Fibroblast of lung (primary cell): Measurements from ENCODE around the gene CALN1. TPM values are rescaled to one million over a fixed set of nuclear protein-coding genes. Genes with fewer than 3 reads are reported as not detected.
"Not testable (repeated sequence)": the region's sequence is repeated elsewhere in the genome, so short reads cannot be mapped to it uniquely, and the experiment has no call there.

Experiments
- DNase-seq, 2 donors: peaks; one replicate each; pipeline versions ENCODE4 v3.0.0 to v3.0.0-alpha.2; 2010; ENCODE audit warnings: low read depth in 2 of 2
- H2AFZ ChIP-seq: 2 replicates; pipeline ENCODE4 v1.5.1; 2012; ENCODE audit warnings: low read length, control low read depth, inconsistent platforms
- H3K27ac ChIP-seq: 2 replicates; pipeline ENCODE4 v1.5.1; 2011; ENCODE audit warnings: low read length, control low read depth; ENCODE audit not compliant: insufficient read depth
- H3K27me3 ChIP-seq: 2 replicates; pipeline ENCODE4 v1.5.1; 2011; ENCODE audit warnings: mild to moderate bottlenecking, low read length; ENCODE audit not compliant: control insufficient read depth, insufficient read depth
- H3K36me3 ChIP-seq: 2 replicates; pipeline ENCODE4 v1.5.1; 2011; ENCODE audit warnings: low read length; ENCODE audit not compliant: control insufficient read depth, insufficient read depth
- H3K4me1 ChIP-seq: 2 replicates; pipeline ENCODE4 v1.5.1; 2011; ENCODE audit warnings: low read length; ENCODE audit not compliant: control insufficient read depth, insufficient read depth; ENCODE audit errors: extremely low read depth
- H3K4me2 ChIP-seq: 2 replicates; pipeline ENCODE4 v1.5.1; 2011; ENCODE audit warnings: low read length, control low read depth; ENCODE audit not compliant: insufficient read depth; ENCODE audit errors: extremely low read depth
- H3K4me3 ChIP-seq, 4 experiments: fragments of 200-600 bp in 1 of 4; sonication (generic) in 1 of 4; replicated peaks in 1 of 4; 2 replicates each; pipeline ENCODE4 v1.5.1; 2011 to 2016; ENCODE audit warnings: low read length in 4 of 4, low read depth in 3 of 4, mild to moderate bottlenecking in 3 of 4, control low read depth in 2 of 4, inconsistent platforms in 1 of 4, mixed read lengths in 1 of 4; ENCODE audit not compliant: insufficient read depth in 1 of 4; ENCODE audit errors: control extremely low read depth in 1 of 4
- H3K79me2 ChIP-seq: 2 replicates; pipeline ENCODE4 v1.5.1; 2012; ENCODE audit warnings: mild to moderate bottlenecking, low read length, inconsistent platforms; ENCODE audit not compliant: control insufficient read depth, insufficient read depth
- H3K9ac ChIP-seq: 2 replicates; pipeline ENCODE4 v1.5.1; 2011; ENCODE audit warnings: mild to moderate bottlenecking, low read length, control low read depth; ENCODE audit not compliant: insufficient read depth
- H3K9me3 ChIP-seq: 2 replicates; pipeline ENCODE4 v1.5.1; 2012; ENCODE audit warnings: low read depth, low read length; ENCODE audit not compliant: control insufficient read depth, insufficient read depth
- H4K20me1 ChIP-seq: 2 replicates; pipeline ENCODE4 v1.5.1; 2011; ENCODE audit warnings: low read length; ENCODE audit not compliant: control insufficient read depth, insufficient read depth; ENCODE audit errors: extremely low read depth
- CTCF ChIP-seq, 2 donors: IDR thresholded peaks in 1 of 2; conservative IDR thresholded peaks in 1 of 2; 1 replicate in 1 of 2; 2 replicates in 1 of 2; pipeline ENCODE4 v1.5.1; 2011 to 2012; ENCODE audit warnings: low read length in 2 of 2, control low read depth in 1 of 2, inconsistent platforms in 1 of 2, low read depth in 1 of 2, mild to moderate bottlenecking in 1 of 2
- EZH2 ChIP-seq: IDR thresholded peaks from 2 replicates; pipeline ENCODE4 v1.5.1; 2012; ENCODE audit warnings: low read length, control low read depth, mild to moderate bottlenecking; ENCODE audit errors: missing control alignments
- polyA minus RNA-seq: library from RNA; depleted of rRNA, polyadenylated mRNA; stranded (reverse); fragments of >200 nt; gene quantifications from 2 replicates; pipeline ENCODE4 v1.2.3, GENCODE V29; 2011; ENCODE audit warnings: low replicate concordance
- polyA plus RNA-seq, 2 donors: library from polyadenylated mRNA; depleted of rRNA in 1 of 2; stranded (reverse) in 1 of 2; unstranded in 1 of 2; fragments of >200 nt; gene quantifications; 2 replicates each; pipeline ENCODE4 v1.2.1, GENCODE V29; 2011 to 2012; ENCODE audit warnings: missing spikeins in 1 of 2
- total RNA-seq: library from RNA; depleted of rRNA; stranded (reverse); fragments of >200 nt; gene quantifications from 2 replicates; pipeline ENCODE4 v1.2.1, GENCODE V29; 2014

Gene CALN1
- total RNA-seq (not detected in 2 replicates), polyA plus RNA-seq (not detected in 2 replicates), polyA minus RNA-seq (not detected in 2 replicates)
- polyA plus RNA-seq (2012), result not detected in 2 replicates

- DNase-seq, H3K27ac ChIP-seq, H4K20me1 ChIP-seq, H3K79me2 ChIP-seq, H2AFZ ChIP-seq, H3K9me3 ChIP-seq, H3K4me1 ChIP-seq, H3K36me3 ChIP-seq, H3K4me2 ChIP-seq, H3K27me3 ChIP-seq, H3K9ac ChIP-seq, H3K4me3 ChIP-seq: not testable (repeated sequence)
Measured at GRCh38 chr7:72412121-72412618, at the start of gene CALN1. CALN1 (minus strand) TSS chr7:72412338.

- Histone ChIP-seq H3K36me3 (no peaks in the 10 kb centered on the region), H3K27ac (no peak overlapping the region), H3K4me3 (no peak overlapping the region), H3K9me3 (no peaks in the 10 kb centered on the region), H3K79me2 (no peaks in the 10 kb centered on the region), H3K4me1 (no peaks in the 10 kb centered on the region), H3K9ac (no peak overlapping the region), H4K20me1 (no peaks in the 10 kb centered on the region), H3K27me3 (no peaks in the 10 kb centered on the region), H3K4me2 (no peak overlapping the region), H2AFZ (no peak overlapping the region)
- DNase-seq, result no peak
- no peak for TF ChIP-seq CTCF (conservative IDR thresholded peaks at IDR 0.05 in 1 of 2, IDR thresholded peaks at IDR 0.05 in 1 of 2; ENCODE audit: low read depth in 1 of 2, low read length in 2 of 2)
- TF ChIP-seq EZH2, result no peak
Measured at GRCh38 chr7:72453471-72453870, 41.3 kb upstream of the CALN1 start.

GRCh38 chr7:72447465-72448204 is 35.5 kb upstream of the CALN1 start:
- H2AFZ ChIP-seq, result no peak overlapping the region
- no peaks in the 10 kb centered on the region for H3K27me3 ChIP-seq
- no peak for DNase-seq
- H3K36me3 ChIP-seq, result no peaks in the 10 kb centered on the region
- peaks cover 1% of the 10 kb centered on the region for H3K9me3 ChIP-seq
- no peak overlapping the region for H3K4me3 ChIP-seq
- H3K4me2 ChIP-seq, result no peak overlapping the region
- H4K20me1 ChIP-seq, result no peaks in the 10 kb centered on the region
- H3K79me2 ChIP-seq, result no peaks in the 10 kb centered on the region
- TF ChIP-seq CTCF (conservative IDR thresholded peaks at IDR 0.05 in 1 of 2, IDR thresholded peaks at IDR 0.05 in 1 of 2; ENCODE audit: low read depth in 1 of 2, low read length in 2 of 2) (no peak), EZH2 (no peak)
- no peak overlapping the region for H3K9ac ChIP-seq
- H3K4me1 ChIP-seq, result no peaks in the 10 kb centered on the region
- H3K27ac ChIP-seq, result no peak overlapping the region
